22Rv1 (cell line): ENCODE data around the gene TRMT11.

Experiments used
- H3K27ac ChIP-seq: fragments of 450-650 bp; 2 replicates; pipeline ENCODE4 v1.5.1; 2017
- CTCF ChIP-seq: fragments of 450-650 bp; IDR thresholded peaks from 2 replicates; pipeline ENCODE4 v1.5.1; 2017; ENCODE audit warnings: mild to moderate bottlenecking
- ZFX ChIP-seq: fragments of 450-650 bp; IDR thresholded peaks from 2 replicates; pipeline ENCODE4 v1.6.1; 2017; ENCODE audit warnings: antibody characterized with exemption, borderline replicate concordance

Gene TRMT11

GRCh38 chr6:126063512-126064146, 77.3 kb downstream of the TRMT11 start:
- H3K27ac ChIP-seq: no peak overlapping the region

GRCh38 chr6:126064257-126064747, 78.0 kb downstream of the TRMT11 start:
- peak overlapping the region; percentile 22; the same call in 1 of the 2 replicates for H3K27ac ChIP-seq
- no peak for TF ChIP-seq ZFX
- no peak for TF ChIP-seq CTCF

More at GRCh38 chr6:126063512-126064146, 77.3 kb downstream of the TRMT11 start:
- TF ChIP-seq CTCF (no peak), ZFX (no peak)

- H3K27ac ChIP-seq: peak overlapping the region; percentile 22; the same call in 1 of the 2 replicates
- no peak for TF ChIP-seq ZFX
- TF ChIP-seq CTCF: no peak
Observed at GRCh38 chr6:126064748-126065401, 78.5 kb downstream of the TRMT11 start.

GRCh38 chr6:126066053-126067048, 80.0 kb downstream of the TRMT11 start:
- no peak overlapping the region for H3K27ac ChIP-seq
- TF ChIP-seq CTCF: no peak
- TF ChIP-seq ZFX: no peak

- TF ChIP-seq CTCF: no peak
- TF ChIP-seq ZFX: no peak
Observed at GRCh38 chr6:126067073-126067472, 80.7 kb downstream of the TRMT11 start.

GRCh38 chr6:126069449-126069848, 83.1 kb downstream of the TRMT11 start:
- TF ChIP-seq ZFX: no peak
- no peak for TF ChIP-seq CTCF
- H3K27ac ChIP-seq: no peak overlapping the region

More at GRCh38 chr6:126067073-126067472, 80.7 kb downstream of the TRMT11 start:
- no peak overlapping the region for H3K27ac ChIP-seq
